Body of pancreas (tissue), 4 donors: ENCODE results near the gene AWAT2. TPM values are rescaled to one million over a fixed set of nuclear protein-coding genes. Genes with fewer than 3 reads are reported as not detected.
A peak's percentile ranks its signal among the peaks of the same experiment; 100 is the strongest.

Experiments
- ATAC-seq: fragments of 150-250 bp; one replicate; pipeline ENCODE4 v1.9.1; 2016
- DNase-seq, 4 donors: peaks; one replicate each; pipeline ENCODE4 v3.0.0-alpha.2; 2019
- H3K27ac ChIP-seq, 4 donors: fragments of 200-600 bp; sonication (generic); 1 replicate in 3 of 4; 2 replicates in 1 of 4; pipeline versions ENCODE4 v1.5.1 to v1.6.1; 2016 to 2019; ENCODE audit warnings: mild to moderate bottlenecking in 1 of 4, mixed read lengths in 1 of 4, moderate library complexity in 1 of 4
- H3K27me3 ChIP-seq, 2 donors: fragments of 200-600 bp; sonication (generic); one replicate each; pipeline ENCODE4 v1.6.0; 2016; ENCODE audit warnings: mild to moderate bottlenecking in 1 of 2
- H3K36me3 ChIP-seq, 2 donors: fragments of 200-600 bp; sonication (generic); replicated peaks in 1 of 2; 2 replicates each; pipeline ENCODE4 v1.5.1; 2016; ENCODE audit warnings: low read depth in 2 of 2; ENCODE audit not compliant: insufficient read depth in 1 of 2
- H3K4me1 ChIP-seq: fragments of 200-600 bp; sonication (generic); one replicate; pipeline ENCODE4 v1.6.0; 2016
- H3K4me3 ChIP-seq, 2 donors: fragments of 200-600 bp; sonication (generic); 1 replicate in 1 of 2; 2 replicates in 1 of 2; pipeline ENCODE4 v1.5.1; 2016 to 2019
- H3K9me3 ChIP-seq, 3 donors: fragments of 200-600 bp; sonication (generic); 1 replicate in 2 of 3; 2 replicates in 1 of 3; pipeline ENCODE4 v1.5.1; 2016
- CTCF ChIP-seq, 7 experiments: fragments of 450-650 bp in 4 of 7; fragments of 200-600 bp in 3 of 7; sonication (generic) in 3 of 7; IDR thresholded peaks; one replicate each; pipeline ENCODE4 v1.5.1; 2016 to 2019; ENCODE audit warnings: antibody characterized with exemption in 7 of 7
- POLR2A ChIP-seq, 3 donors: fragments of 450-650 bp; IDR thresholded peaks; one replicate each; pipeline ENCODE4 v1.6.1; 2016; ENCODE audit warnings: antibody characterized with exemption in 3 of 3, mild to moderate bottlenecking in 2 of 3
- WGBS, 2 donors: methylation state at CpG; one replicate each; pipeline ENCODE4 v1.1.5; 2017; 5-methylcytosine and 5-hydroxymethylcytosine counted together
- intact Hi-C: fragments of 100-400 bp; cut with DNase I; formaldehyde crosslinking; loops from one replicate; pipeline ENCODE4 v1.15.1; 2023
- total RNA-seq, 2 donors: library from RNA; depleted of rRNA; stranded (reverse); fragments of >200 nt; gene quantifications; one replicate each; pipeline ENCODE4 v1.1.0, GENCODE V29; 2016

Gene AWAT2
- not detected for total RNA-seq

- no peaks in the 10 kb centered on the region for H3K27me3 ChIP-seq
- H3K4me3 ChIP-seq = no peak within 1 kb of the TSS
- no peak for ATAC-seq
- no peaks in the 10 kb centered on the region for H3K4me1 ChIP-seq
- TF ChIP-seq CTCF (IDR thresholded peaks at IDR 0.05) = no peak
- no peak for TF ChIP-seq POLR2A (IDR thresholded peaks at IDR 0.05)
- intact Hi-C loops = no loop called here
- no peak within 1 kb of the TSS for H3K27ac ChIP-seq
- H3K9me3 ChIP-seq = no peaks in the 10 kb centered on the region
- DNase-seq = no peak
- H3K36me3 ChIP-seq = no peaks in the 10 kb centered on the region
- WGBS, 2 donors = 67 to 89% methylated on average over 3 of the region's 4 CpGs
Measured at GRCh38 chrX:70049925-70050324, at the start of gene AWAT2. Gene AWAT2, minus strand, starts transcription at chrX:70049938. Its CDS starts 6 bp downstream, at chrX:70049932.

- 62% methylated on average over 2 of the region's 2 CpGs for WGBS, 2 donors
- Histone ChIP-seq H3K4me3 (no peak overlapping the region), H3K27me3 (no peaks in the 10 kb centered on the region), H3K4me1 (no peaks in the 10 kb centered on the region), H3K27ac (no peak overlapping the region), H3K36me3 (no peaks in the 10 kb centered on the region), H3K9me3 (no peaks in the 10 kb centered on the region)
- intact Hi-C loops = loop anchor here (10.0 kb wide), 1 partner anchor 601 kb away; no protein-coding TSS in a partner anchor
- no peak for TF ChIP-seq CTCF (IDR thresholded peaks at IDR 0.05)
- no peak for TF ChIP-seq POLR2A (IDR thresholded peaks at IDR 0.05)
- DNase-seq = peak in 1 of 4 donors; percentile 1
- ATAC-seq = no peak
Measured at GRCh38 chrX:70096052-70096451, 46.3 kb upstream of the AWAT2 start.

GRCh38 chrX:70092247-70092646 lies 42.5 kb upstream of the AWAT2 start:
- no peaks in the 10 kb centered on the region for H3K4me1 ChIP-seq
- no peak for TF ChIP-seq POLR2A (IDR thresholded peaks at IDR 0.05)
- TF ChIP-seq CTCF (IDR thresholded peaks at IDR 0.05) = no peak
- no peak overlapping the region for H3K27ac ChIP-seq
- no peaks in the 10 kb centered on the region for H3K9me3 ChIP-seq
- no peaks in the 10 kb centered on the region for H3K27me3 ChIP-seq
- H3K4me3 ChIP-seq = no peak overlapping the region
- intact Hi-C loops = loop anchor here (10.0 kb wide), 1 partner anchor 597 kb away; no protein-coding TSS in a partner anchor
- no peak for DNase-seq
- 83 to 94% methylated on average over 1 to 4 of the region's 4 CpGs for WGBS, 2 donors
- H3K36me3 ChIP-seq = no peaks in the 10 kb centered on the region
- no peak for ATAC-seq

- ATAC-seq (no peak), DNase-seq (no peak)
- TF ChIP-seq POLR2A (IDR thresholded peaks at IDR 0.05) (no peak), CTCF (IDR thresholded peaks at IDR 0.05) (no peak)
- H3K4me1 ChIP-seq = no peaks in the 10 kb centered on the region
- intact Hi-C loops = loop anchor here (10.0 kb wide), 1 partner anchor 595 kb away; no protein-coding TSS in a partner anchor
- no peaks in the 10 kb centered on the region for H3K36me3 ChIP-seq
- H3K27ac ChIP-seq = no peak overlapping the region
- H3K4me3 ChIP-seq = no peak overlapping the region
- H3K9me3 ChIP-seq = no peaks in the 10 kb centered on the region
- H3K27me3 ChIP-seq = no peaks in the 10 kb centered on the region
- 57% methylated on average over 1 of the region's 1 CpG; no CpG with 5 or more reads in 1 of the 2 donors for whole genome bisulfite sequencing, 2 donors
Measured at GRCh38 chrX:70089604-70090297, 40.0 kb upstream of the AWAT2 start.

GRCh38 chrX:70088751-70089150 lies 39.0 kb upstream of the AWAT2 start:
- Histone ChIP-seq H3K4me1 (no peaks in the 10 kb centered on the region), H3K27ac (no peak overlapping the region), H3K36me3 (no peaks in the 10 kb centered on the region), H3K9me3 (no peaks in the 10 kb centered on the region), H3K4me3 (no peak overlapping the region), H3K27me3 (no peaks in the 10 kb centered on the region)
- intact Hi-C loops = no loop called here
- no peak for ATAC-seq
- no peak for DNase-seq
- TF ChIP-seq POLR2A (IDR thresholded peaks at IDR 0.05) = no peak
- no peak for TF ChIP-seq CTCF (IDR thresholded peaks at IDR 0.05)
